Kidney (tissue), 14 donors: Measurements from ENCODE around the gene SLCO3A1. TPM values are rescaled to one million over a fixed set of nuclear protein-coding genes. Genes with fewer than 3 reads are reported as not detected.
A peak's percentile ranks its signal among the peaks of the same experiment; 100 is the strongest.

Experiments
- DNase-seq, 5 donors: peaks; one replicate each; pipeline ENCODE4 v3.0.0-alpha.2; 2013 to 2020
- FAIRE-seq: peaks from 2 replicates; lab custom pipeline; 2012; peaks lifted over from hg19 to GRCh38; lab: Jason Lieb, UNC
- H3K27ac ChIP-seq, 2 donors: one replicate each; pipeline ENCODE4 v1.7.0; 2013; ENCODE audit warnings: low read depth in 2 of 2, low read length in 2 of 2, inconsistent platforms in 1 of 2
- H3K27me3 ChIP-seq: one replicate; pipeline ENCODE4 v1.7.1; 2013; ENCODE audit warnings: low read length, inconsistent platforms; ENCODE audit not compliant: control insufficient read depth, insufficient read depth
- H3K36me3 ChIP-seq, 3 donors: one replicate each; pipeline versions ENCODE4 v1.7.0 to v1.7.1; 2013; ENCODE audit warnings: low read length in 3 of 3, control low read depth in 1 of 3, inconsistent platforms in 1 of 3; ENCODE audit not compliant: insufficient read depth in 3 of 3, control insufficient read depth in 2 of 3
- H3K4me1 ChIP-seq, 3 donors: one replicate each; pipeline versions ENCODE4 v1.7.0 to v1.7.1; 2013; ENCODE audit warnings: low read length in 3 of 3, inconsistent platforms in 1 of 3, low read depth in 1 of 3; ENCODE audit not compliant: control insufficient read depth in 2 of 3, insufficient read depth in 2 of 3
- H3K4me3 ChIP-seq, 3 donors: one replicate each; pipeline versions ENCODE4 v1.7.0 to v1.8.1; 2013; ENCODE audit warnings: low read length in 3 of 3, control low read depth in 1 of 3, inconsistent platforms in 1 of 3
- H3K9ac ChIP-seq, 3 donors: one replicate each; pipeline versions ENCODE4 v1.7.0 to v1.7.1; 2013; ENCODE audit warnings: low read length in 3 of 3, control low read depth in 1 of 3, inconsistent platforms in 1 of 3
- H3K9me3 ChIP-seq, 3 donors: one replicate each; pipeline versions ENCODE4 v1.7.0 to v1.7.1; 2013; ENCODE audit warnings: low read length in 3 of 3, control low read depth in 1 of 3, inconsistent platforms in 1 of 3; ENCODE audit not compliant: control insufficient read depth in 2 of 3, insufficient read depth in 1 of 3
- CTCF ChIP-seq: IDR thresholded peaks from 3 replicates; pipeline ENCODE4 v1.5.1; 2012; ENCODE audit warnings: mild to moderate bottlenecking, moderate library complexity, borderline replicate concordance; ENCODE audit not compliant: insufficient read depth; ENCODE audit errors: extremely low read depth
- intact Hi-C: fragments of 100-400 bp; cut with DNase I; formaldehyde crosslinking; loops from one replicate; pipeline ENCODE4 v1.11.1; 2022
- polyA plus RNA-seq: library from polyadenylated mRNA; stranded (reverse); fragments of 350-450 nt; fragmentation: Illumina TruSeq; extraction: RNeasy Lipid Tissue Mini Kit (QIAGEN cat#74804); gene quantifications from one replicate; pipeline ENCODE4 v1.2.3, GENCODE V29; 2014; ENCODE audit warnings: low read depth, low replicate concordance; ENCODE audit not compliant: insufficient read depth
- total RNA-seq: library from RNA; stranded (reverse); fragmentation: NEBNext Ultra II Directional; extraction: Animal tissue kit (Norgen Biotek cat#: 25700); gene quantifications from one replicate; pipeline ENCODE4 v1.2.1, GENCODE V29; 2021
- donor health status: control.
- donor health status: control.
- donor health status: control.
- donor health status: control.
- donor health status: control.
- donor health status: DM: yes; HTN: yes; CAD: no.
- donor health status: Normal renal cell carcinoma (clear cell type).

SLCO3A1 gene
- total and polyA plus RNA-seq, 2 donors from 2014 or later, result 12.8 to 59.4 TPM

- Histone ChIP-seq H3K9ac (no peak overlapping the region), H3K4me3 (no peak overlapping the region), H3K36me3 (no peaks in the 10 kb centered on the region), H3K9me3 (no peaks in the 10 kb centered on the region), H3K4me1 (no peaks in the 10 kb centered on the region), H3K27ac (no peak overlapping the region), H3K27me3 (no peaks in the 10 kb centered on the region)
- FAIRE-seq (no peak), DNase-seq (no peak)
- TF ChIP-seq CTCF, result no peak
- intact Hi-C loops, result no loop called here
Observed at GRCh38 chr15:92105611-92106010, 252.1 kb downstream of the SLCO3A1 start.

- H3K27me3 ChIP-seq, result no peaks in the 10 kb centered on the region
- H3K4me3 ChIP-seq, result no peak overlapping the region
- DNase-seq, result peak in 1 of 5 donors; percentile 44
- TF ChIP-seq CTCF, result no peak
- no peaks in the 10 kb centered on the region for H3K36me3 ChIP-seq
- intact Hi-C loops, result no loop called here
- H3K9ac ChIP-seq, result no peak overlapping the region
- no peaks in the 10 kb centered on the region for H3K9me3 ChIP-seq
- peaks cover 0 to 2% (median 0%) of the 10 kb centered on the region in 3 donors for H3K4me1 ChIP-seq
- FAIRE-seq, result no peak
- no peak overlapping the region for H3K27ac ChIP-seq
Observed at GRCh38 chr15:92107510-92107909, 254.0 kb downstream of the SLCO3A1 start.

- Histone ChIP-seq H3K4me3 (no peak overlapping the region), H3K9ac (no peak overlapping the region), H3K4me1 (peaks cover 0 to 2% (median 0%) of the 10 kb centered on the region in 3 donors), H3K27me3 (no peaks in the 10 kb centered on the region), H3K27ac (no peak overlapping the region), H3K9me3 (no peaks in the 10 kb centered on the region), H3K36me3 (no peaks in the 10 kb centered on the region)
- FAIRE-seq (no peak), DNase-seq (peak in 1 of 5 donors; percentile 32)
- intact Hi-C loops, result no loop called here
- no peak for TF ChIP-seq CTCF
Observed at GRCh38 chr15:92109191-92109873, 255.8 kb downstream of the SLCO3A1 start.

GRCh38 chr15:92111291-92111690 is 257.8 kb downstream of the SLCO3A1 start:
- Histone ChIP-seq H3K9me3 (no peaks in the 10 kb centered on the region), H3K4me3 (no peak overlapping the region), H3K4me1 (peaks cover 0 to 2% (median 0%) of the 10 kb centered on the region in 3 donors), H3K27ac (no peak overlapping the region), H3K36me3 (no peaks in the 10 kb centered on the region), H3K9ac (no peak overlapping the region), H3K27me3 (no peaks in the 10 kb centered on the region)
- FAIRE-seq, result no peak
- no peak for DNase-seq
- intact Hi-C loops, result no loop called here
- no peak for TF ChIP-seq CTCF
